K562 (cell line): ENCODE results near the gene SPTBN4. TPM values are rescaled to one million over a fixed set of nuclear protein-coding genes. Genes with fewer than 3 reads are reported as not detected.
A peak's percentile ranks its signal among the peaks of the same experiment; 100 is the strongest.

Source experiments
- C11orf30 ChIP-seq: fragments of 450-650 bp; IDR thresholded peaks from 2 replicates; pipeline ENCODE4 v1.6.1; 2016; ENCODE audit warnings: low read depth, mild to moderate bottlenecking
- EP300 ChIP-seq: IDR thresholded peaks from 2 replicates; pipeline ENCODE4 v1.6.1; 2012; ENCODE audit warnings: low read length, improper control_type of control experiment
- ESRRB ChIP-seq: fragments of 250-450 bp; sonication (Bioruptor Pico); IDR thresholded peaks from 2 replicates; pipeline ENCODE4 v1.5.0; 2020; ENCODE audit warnings: mild to moderate bottlenecking, moderate library complexity, borderline replicate concordance
- GATAD2A ChIP-seq: fragments of 450-650 bp; IDR thresholded peaks from 2 replicates; pipeline ENCODE4 v1.6.1; 2017
- LARP7 ChIP-seq: fragments of 450-650 bp; IDR thresholded peaks from 2 replicates; pipeline ENCODE4 v1.6.1; 2016
- NFYB ChIP-seq: IDR thresholded peaks from 2 replicates; pipeline ENCODE4 v1.6.1; 2011; ENCODE audit warnings: mild to moderate bottlenecking, moderate library complexity; ENCODE audit not compliant: insufficient read length; ENCODE audit errors: extremely low read depth
- POLR2G ChIP-seq: fragments of 200-400 bp; formaldehyde crosslinking; IDR thresholded peaks from 2 replicates; pipeline ENCODE4 v1.6.1; 2017; ENCODE audit warnings: low read depth, mild to moderate bottlenecking, antibody characterized with exemption, low read length, moderate library complexity
- PRPF4 ChIP-seq: fragments of 200-400 bp; formaldehyde crosslinking; IDR thresholded peaks from one replicate; pipeline ENCODE4 v1.6.1; 2017; ENCODE audit warnings: low read length, low read depth, mild to moderate bottlenecking; ENCODE audit not compliant: insufficient read depth, poor library complexity, severe bottlenecking
- SMAD3 ChIP-seq: fragments of 450-650 bp; formaldehyde crosslinking; conservative IDR thresholded peaks from 2 replicates; pipeline ENCODE4 v1.4.0; 2020; ENCODE audit warnings: mild to moderate bottlenecking
- TAL1 ChIP-seq: fragments of 450-650 bp; IDR thresholded peaks from 2 replicates; pipeline ENCODE4 v1.6.1; 2016; ENCODE audit warnings: mild to moderate bottlenecking
- ZC3H8 ChIP-seq: fragments of 450-650 bp; IDR thresholded peaks from 2 replicates; pipeline ENCODE4 v1.6.1; 2017
- polyA plus RNA-seq, 8 experiments: library from polyadenylated mRNA; depleted of rRNA in 4 of 8; stranded (reverse) in 5 of 8; unstranded in 3 of 8; fragments of >200 nt; fragmentation: Nextera tagmentation in 2 of 8; fragmentation: Illumina TruSeq in 1 of 8; extraction: Ambion mirVana in 2 of 8; extraction: Trizol in 1 of 8; gene quantifications; 2 replicates each; pipeline versions ENCODE4 v1.2.1 to v1.2.3, GENCODE V29; 2011 to 2014; ENCODE audit warnings: inconsistent platforms in 1 of 8, missing spikeins in 1 of 8
- total RNA-seq, 7 experiments: library from RNA; depleted of rRNA in 6 of 7; stranded (reverse); fragments of >200 nt in 6 of 7; fragmentation: Illumina TruSeq in 2 of 7; extraction: Trizol in 2 of 7; gene quantifications; 2 replicates each; pipeline versions ENCODE4 v1.2.1 to v1.2.3, GENCODE V29; 2011 to 2021; ENCODE audit warnings: low replicate concordance in 1 of 7
- TF ChIP-seq, protein P1 (sequence below): sonication (generic); formaldehyde crosslinking; IDR thresholded peaks from 2 replicates; pipeline ENCODE4 v1.8.1; 2022; ENCODE audit warnings: missing genetic modification reagents
- TF ChIP-seq, protein P2 (sequence below): sonication (generic); formaldehyde crosslinking; IDR thresholded peaks from 2 replicates; pipeline ENCODE4 v1.8.1; 2022; ENCODE audit warnings: missing genetic modification reagents
- TF ChIP-seq, protein P3 (sequence below): fragments of 250-450 bp; sonication (Bioruptor Pico); IDR thresholded peaks from 2 replicates; pipeline ENCODE4 v1.6.1; 2021; ENCODE audit warnings: mild to moderate bottlenecking
- TF ChIP-seq, protein P4 (sequence below), 2 experiments: fragments of 150-350 bp in 1 of 2; IDR thresholded peaks; 2 replicates each; pipeline ENCODE4 v1.6.1; 2012 to 2016; ENCODE audit warnings: low read depth in 2 of 2, low read length in 2 of 2, mild to moderate bottlenecking in 1 of 2, moderate library complexity in 1 of 2
- TF ChIP-seq, protein P5 (sequence below): fragments of 250-450 bp; sonication (Bioruptor Pico); IDR thresholded peaks from 2 replicates; pipeline ENCODE4 v1.8.0; 2021; ENCODE audit warnings: moderate library complexity, mild to moderate bottlenecking, inconsistent platforms
- TF ChIP-seq, protein P6 (sequence below): IDR thresholded peaks from 2 replicates; pipeline ENCODE4 v1.6.1; 2011; ENCODE audit not compliant: insufficient read length; ENCODE audit errors: extremely low read depth

Gene SPTBN4
- total and polyA plus RNA-seq, 9 of the 15 experiments (the other 6 are each of a cell fraction or from before 2014, with no cell fraction given) = 0.01 to 1.5 (median 0.86) TPM

DNA sequence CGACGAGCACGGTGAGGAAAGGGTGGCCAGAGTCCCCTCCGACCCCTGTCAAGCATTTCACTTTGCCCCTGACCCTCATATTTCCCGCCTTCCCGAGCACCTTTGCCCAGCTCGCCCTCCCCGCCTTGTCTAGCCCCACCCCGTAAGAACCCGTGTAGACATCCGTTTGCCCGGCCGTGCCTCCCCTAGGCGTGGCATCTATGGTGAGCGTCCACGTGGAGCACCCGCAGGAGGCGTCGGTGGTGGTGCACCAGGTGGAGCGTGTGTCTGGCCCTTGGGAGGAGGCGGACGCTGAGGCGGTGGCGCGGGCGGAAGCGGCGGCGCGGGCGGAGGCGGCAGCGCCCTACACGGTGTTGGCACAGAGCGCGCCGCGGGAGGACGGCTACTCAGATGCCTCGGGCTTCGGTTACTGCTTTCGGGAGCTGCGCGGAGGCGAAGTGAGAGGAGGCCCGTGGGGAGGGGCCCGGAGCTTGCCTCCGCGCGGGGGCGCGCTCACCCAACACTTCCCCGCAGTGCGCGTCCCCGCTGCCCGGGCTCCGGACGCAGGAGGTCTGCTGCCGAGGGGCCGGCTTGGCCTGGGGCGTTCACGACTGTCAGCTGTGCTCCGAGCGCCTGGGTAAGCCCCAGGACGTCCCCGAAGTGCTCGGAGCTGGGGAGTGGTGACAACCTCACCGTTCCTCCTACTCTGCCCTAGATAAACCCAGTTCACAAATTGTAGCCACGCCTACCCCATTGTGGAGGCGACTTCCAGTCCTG, 138.6 kb downstream of the SPTBN4 start (continued):
- TF ChIP-seq, protein P1, sequence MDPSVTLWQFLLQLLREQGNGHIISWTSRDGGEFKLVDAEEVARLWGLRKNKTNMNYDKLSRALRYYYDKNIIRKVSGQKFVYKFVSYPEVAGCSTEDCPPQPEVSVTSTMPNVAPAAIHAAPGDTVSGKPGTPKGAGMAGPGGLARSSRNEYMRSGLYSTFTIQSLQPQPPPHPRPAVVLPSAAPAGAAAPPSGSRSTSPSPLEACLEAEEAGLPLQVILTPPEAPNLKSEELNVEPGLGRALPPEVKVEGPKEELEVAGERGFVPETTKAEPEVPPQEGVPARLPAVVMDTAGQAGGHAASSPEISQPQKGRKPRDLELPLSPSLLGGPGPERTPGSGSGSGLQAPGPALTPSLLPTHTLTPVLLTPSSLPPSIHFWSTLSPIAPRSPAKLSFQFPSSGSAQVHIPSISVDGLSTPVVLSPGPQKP = no peak
- TF ChIP-seq, protein P2, sequence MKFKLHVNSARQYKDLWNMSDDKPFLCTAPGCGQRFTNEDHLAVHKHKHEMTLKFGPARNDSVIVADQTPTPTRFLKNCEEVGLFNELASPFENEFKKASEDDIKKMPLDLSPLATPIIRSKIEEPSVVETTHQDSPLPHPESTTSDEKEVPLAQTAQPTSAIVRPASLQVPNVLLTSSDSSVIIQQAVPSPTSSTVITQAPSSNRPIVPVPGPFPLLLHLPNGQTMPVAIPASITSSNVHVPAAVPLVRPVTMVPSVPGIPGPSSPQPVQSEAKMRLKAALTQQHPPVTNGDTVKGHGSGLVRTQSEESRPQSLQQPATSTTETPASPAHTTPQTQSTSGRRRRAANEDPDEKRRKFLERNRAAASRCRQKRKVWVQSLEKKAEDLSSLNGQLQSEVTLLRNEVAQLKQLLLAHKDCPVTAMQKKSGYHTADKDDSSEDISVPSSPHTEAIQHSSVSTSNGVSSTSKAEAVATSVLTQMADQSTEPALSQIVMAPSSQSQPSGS (CRISPR knock-in tag) = no peak
- TF ChIP-seq, protein P3, sequence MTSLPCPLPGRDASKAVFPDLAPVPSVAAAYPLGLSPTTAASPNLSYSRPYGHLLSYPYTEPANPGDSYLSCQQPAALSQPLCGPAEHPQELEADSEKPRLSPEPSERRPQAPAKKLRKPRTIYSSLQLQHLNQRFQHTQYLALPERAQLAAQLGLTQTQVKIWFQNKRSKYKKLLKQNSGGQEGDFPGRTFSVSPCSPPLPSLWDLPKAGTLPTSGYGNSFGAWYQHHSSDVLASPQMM (CRISPR knock-in tag) = no peak
- TF ChIP-seq GATAD2A = 0 out of 2 replicates have a peak, but pooled peaks have one; percentile 29
- TF ChIP-seq PRPF4 = no peak
- TF ChIP-seq TAL1 = no peak
- TF ChIP-seq SMAD3 (CRISPR knock-in tag) = no peak
- TF ChIP-seq ESRRB (CRISPR knock-in tag) = no peak
- TF ChIP-seq EP300 = no peak; the same call in 1 of the 2 replicates
- TF ChIP-seq, protein P4, sequence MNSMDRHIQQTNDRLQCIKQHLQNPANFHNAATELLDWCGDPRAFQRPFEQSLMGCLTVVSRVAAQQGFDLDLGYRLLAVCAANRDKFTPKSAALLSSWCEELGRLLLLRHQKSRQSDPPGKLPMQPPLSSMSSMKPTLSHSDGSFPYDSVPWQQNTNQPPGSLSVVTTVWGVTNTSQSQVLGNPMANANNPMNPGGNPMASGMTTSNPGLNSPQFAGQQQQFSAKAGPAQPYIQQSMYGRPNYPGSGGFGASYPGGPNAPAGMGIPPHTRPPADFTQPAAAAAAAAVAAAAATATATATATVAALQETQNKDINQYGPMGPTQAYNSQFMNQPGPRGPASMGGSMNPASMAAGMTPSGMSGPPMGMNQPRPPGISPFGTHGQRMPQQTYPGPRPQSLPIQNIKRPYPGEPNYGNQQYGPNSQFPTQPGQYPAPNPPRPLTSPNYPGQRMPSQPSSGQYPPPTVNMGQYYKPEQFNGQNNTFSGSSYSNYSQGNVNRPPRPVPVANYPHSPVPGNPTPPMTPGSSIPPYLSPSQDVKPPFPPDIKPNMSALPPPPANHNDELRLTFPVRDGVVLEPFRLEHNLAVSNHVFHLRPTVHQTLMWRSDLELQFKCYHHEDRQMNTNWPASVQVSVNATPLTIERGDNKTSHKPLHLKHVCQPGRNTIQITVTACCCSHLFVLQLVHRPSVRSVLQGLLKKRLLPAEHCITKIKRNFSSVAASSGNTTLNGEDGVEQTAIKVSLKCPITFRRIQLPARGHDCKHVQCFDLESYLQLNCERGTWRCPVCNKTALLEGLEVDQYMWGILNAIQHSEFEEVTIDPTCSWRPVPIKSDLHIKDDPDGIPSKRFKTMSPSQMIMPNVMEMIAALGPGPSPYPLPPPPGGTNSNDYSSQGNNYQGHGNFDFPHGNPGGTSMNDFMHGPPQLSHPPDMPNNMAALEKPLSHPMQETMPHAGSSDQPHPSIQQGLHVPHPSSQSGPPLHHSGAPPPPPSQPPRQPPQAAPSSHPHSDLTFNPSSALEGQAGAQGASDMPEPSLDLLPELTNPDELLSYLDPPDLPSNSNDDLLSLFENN (IDR thresholded peaks at IDR 0.05; ENCODE audit: low read depth in 2 of 2, low read length in 2 of 2) = no peak
- TF ChIP-seq, protein P5, sequence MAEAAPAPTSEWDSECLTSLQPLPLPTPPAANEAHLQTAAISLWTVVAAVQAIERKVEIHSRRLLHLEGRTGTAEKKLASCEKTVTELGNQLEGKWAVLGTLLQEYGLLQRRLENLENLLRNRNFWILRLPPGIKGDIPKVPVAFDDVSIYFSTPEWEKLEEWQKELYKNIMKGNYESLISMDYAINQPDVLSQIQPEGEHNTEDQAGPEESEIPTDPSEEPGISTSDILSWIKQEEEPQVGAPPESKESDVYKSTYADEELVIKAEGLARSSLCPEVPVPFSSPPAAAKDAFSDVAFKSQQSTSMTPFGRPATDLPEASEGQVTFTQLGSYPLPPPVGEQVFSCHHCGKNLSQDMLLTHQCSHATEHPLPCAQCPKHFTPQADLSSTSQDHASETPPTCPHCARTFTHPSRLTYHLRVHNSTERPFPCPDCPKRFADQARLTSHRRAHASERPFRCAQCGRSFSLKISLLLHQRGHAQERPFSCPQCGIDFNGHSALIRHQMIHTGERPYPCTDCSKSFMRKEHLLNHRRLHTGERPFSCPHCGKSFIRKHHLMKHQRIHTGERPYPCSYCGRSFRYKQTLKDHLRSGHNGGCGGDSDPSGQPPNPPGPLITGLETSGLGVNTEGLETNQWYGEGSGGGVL (CRISPR knock-in tag) = no peak
- TF ChIP-seq C11orf30 = no peak
- no peak for TF ChIP-seq ZC3H8
- peak; percentile 78 for TF ChIP-seq POLR2G
- no peak for TF ChIP-seq LARP7
- no peak for TF ChIP-seq NFYB
- TF ChIP-seq, protein P6, sequence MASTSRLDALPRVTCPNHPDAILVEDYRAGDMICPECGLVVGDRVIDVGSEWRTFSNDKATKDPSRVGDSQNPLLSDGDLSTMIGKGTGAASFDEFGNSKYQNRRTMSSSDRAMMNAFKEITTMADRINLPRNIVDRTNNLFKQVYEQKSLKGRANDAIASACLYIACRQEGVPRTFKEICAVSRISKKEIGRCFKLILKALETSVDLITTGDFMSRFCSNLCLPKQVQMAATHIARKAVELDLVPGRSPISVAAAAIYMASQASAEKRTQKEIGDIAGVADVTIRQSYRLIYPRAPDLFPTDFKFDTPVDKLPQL = no peak
